Measurements from ENCODE around the gene MYO18B. TPM values are rescaled to one million over a fixed set of nuclear protein-coding genes. Genes with fewer than 3 reads are reported as not detected.

The MYO18B gene
- total RNA-seq, 1 donor from 2014 or later: 12.0 TPM

- peaks cover 0 to 33% of the 10 kb centered on the region in 2 donors for H3K36me3 ChIP-seq
- H3K4me3 ChIP-seq: no peak overlapping the region
- intact Hi-C loops (cut with DNase I): no loop called here
- TF ChIP-seq CTCF (IDR thresholded peaks at IDR 0.05): no peak
- no peak for DNase-seq (ENCODE audit: low spot score in 2 of 2)
- H3K9me3 ChIP-seq: no peaks in the 10 kb centered on the region
- H3K4me1 ChIP-seq: no peaks in the 10 kb centered on the region
- H3K27me3 ChIP-seq: no peaks in the 10 kb centered on the region
- no peak overlapping the region for H3K27ac ChIP-seq
Measured at GRCh38 chr22:25895678-25896077, 153.7 kb downstream of the MYO18B start.

GRCh38 chr22:25896098-25896497 lies 154.1 kb downstream of the MYO18B start:
- intact Hi-C loops (cut with DNase I): no loop called here
- Histone ChIP-seq H3K36me3 (peaks cover 0 to 37% of the 10 kb centered on the region in 2 donors), H3K27me3 (no peaks in the 10 kb centered on the region), H3K4me3 (no peak overlapping the region), H3K27ac (no peak overlapping the region), H3K4me1 (no peaks in the 10 kb centered on the region), H3K9me3 (no peaks in the 10 kb centered on the region)
- DNase-seq (ENCODE audit: low spot score in 2 of 2): no peak
- no peak for TF ChIP-seq CTCF (IDR thresholded peaks at IDR 0.05)

GRCh38 chr22:25896592-25896991 lies 154.6 kb downstream of the MYO18B start:
- intact Hi-C loops (cut with DNase I): no loop called here
- Histone ChIP-seq H3K9me3 (no peaks in the 10 kb centered on the region), H3K36me3 (peaks cover 0 to 39% of the 10 kb centered on the region in 2 donors), H3K4me1 (no peaks in the 10 kb centered on the region), H3K4me3 (no peak overlapping the region), H3K27ac (no peak overlapping the region), H3K27me3 (no peaks in the 10 kb centered on the region)
- TF ChIP-seq CTCF (IDR thresholded peaks at IDR 0.05): no peak
- DNase-seq (ENCODE audit: low spot score in 2 of 2): no peak

GRCh38 chr22:25898707-25899365 lies 156.8 kb downstream of the MYO18B start:
- H3K4me3 ChIP-seq: no peak overlapping the region
- H3K27ac ChIP-seq: no peak overlapping the region
- intact Hi-C loops (cut with DNase I): no loop called here
- H3K36me3 ChIP-seq: peaks cover 0 to 55% of the 10 kb centered on the region in 2 donors
- H3K4me1 ChIP-seq: no peaks in the 10 kb centered on the region
- TF ChIP-seq CTCF (IDR thresholded peaks at IDR 0.05): no peak
- no peaks in the 10 kb centered on the region for H3K9me3 ChIP-seq
- DNase-seq (ENCODE audit: low spot score in 2 of 2): no peak
- no peaks in the 10 kb centered on the region for H3K27me3 ChIP-seq

- TF ChIP-seq CTCF (IDR thresholded peaks at IDR 0.05): no peak
- Histone ChIP-seq H3K4me1 (no peaks in the 10 kb centered on the region), H3K27me3 (no peaks in the 10 kb centered on the region), H3K27ac (no peak overlapping the region), H3K4me3 (no peak overlapping the region), H3K9me3 (no peaks in the 10 kb centered on the region), H3K36me3 (peaks cover 0 to 58% of the 10 kb centered on the region in 2 donors)
- no peak for DNase-seq (ENCODE audit: low spot score in 2 of 2)
- intact Hi-C loops (cut with DNase I): no loop called here
Measured at GRCh38 chr22:25899566-25899965, 157.6 kb downstream of the MYO18B start.

GRCh38 chr22:25900390-25900789 lies 158.4 kb downstream of the MYO18B start:
- H3K4me3 ChIP-seq: no peak overlapping the region
- TF ChIP-seq CTCF (IDR thresholded peaks at IDR 0.05): no peak
- intact Hi-C loops (cut with DNase I): no loop called here
- no peaks in the 10 kb centered on the region for H3K9me3 ChIP-seq
- DNase-seq (ENCODE audit: low spot score in 2 of 2): no peak
- H3K27me3 ChIP-seq: no peaks in the 10 kb centered on the region
- peaks cover 0 to 52% of the 10 kb centered on the region in 2 donors for H3K36me3 ChIP-seq
- no peaks in the 10 kb centered on the region for H3K4me1 ChIP-seq
- H3K27ac ChIP-seq: no peak overlapping the region

All from ascending aorta (tissue), 2 donors.